ENCODE results near the gene SERPING1.

DNA sequence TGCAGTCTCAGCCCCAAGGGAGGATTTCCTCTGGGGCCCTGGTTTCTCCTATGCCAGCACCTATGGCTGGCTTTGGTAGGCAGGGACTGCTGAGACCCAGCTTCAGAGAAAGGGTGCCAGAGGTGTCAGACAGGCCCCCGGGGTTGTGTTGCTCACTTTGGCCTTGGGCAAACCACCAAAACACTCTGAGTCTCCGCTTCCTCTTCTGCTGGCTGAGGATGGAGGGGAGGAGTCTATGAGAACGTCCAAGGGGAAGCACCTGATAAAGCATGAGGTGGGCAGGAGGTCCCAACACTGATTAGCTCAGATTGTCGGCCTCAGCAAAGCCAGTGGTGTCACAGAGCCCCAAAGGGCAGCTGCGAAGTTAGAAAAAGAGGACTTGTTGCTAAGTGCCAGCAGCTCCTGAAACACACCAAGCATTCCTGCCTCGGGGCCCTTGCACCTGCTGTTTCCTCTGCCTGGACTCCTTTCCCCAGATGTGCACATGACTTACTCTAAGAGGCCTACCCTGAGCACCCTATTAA is 49.6 kb upstream of the SERPING1 start:
- TF ChIP-seq CTCF (IDR thresholded peaks at IDR 0.05; ENCODE audit: insufficient read depth, low read length): no peak
- no peak for TF ChIP-seq POLR2AphosphoS5 (IDR thresholded peaks at IDR 0.05; ENCODE audit: low read depth)

All from HL-60 (cell line).